ENCODE results near the gene MYBPH.

DNA sequence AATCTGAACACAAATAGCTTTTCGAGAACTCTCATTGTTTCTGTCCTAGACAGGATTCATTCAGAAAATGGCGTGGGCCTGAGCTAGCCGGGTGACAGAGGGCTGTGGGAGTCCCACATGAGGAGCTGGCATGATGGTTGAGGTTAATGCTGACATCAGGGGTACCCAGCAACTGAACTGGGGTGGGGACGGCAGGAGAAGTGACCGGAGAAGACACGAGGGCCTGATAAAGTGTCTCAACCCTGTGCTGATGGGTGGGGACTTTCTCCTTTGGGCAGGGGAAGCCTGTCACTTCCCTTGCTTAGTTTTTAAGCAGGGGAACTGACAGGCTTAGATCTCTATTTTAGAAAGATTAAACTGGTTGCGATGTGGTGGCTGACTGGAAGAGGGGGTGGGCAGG is 39.2 kb upstream of the MYBPH start:
- TF ChIP-seq POLR2AphosphoS5 (IDR thresholded peaks at IDR 0.05) (no peak), EP300 (conservative IDR thresholded peaks at IDR 0.05; ENCODE audit: poor library complexity, severe bottlenecking) (no peak), EZH2 (IDR thresholded peaks at IDR 0.05; ENCODE audit: borderline replicate concordance, insufficient read depth, low read length, poor library complexity, severe bottlenecking) (no peak), SMC3 (conservative IDR thresholded peaks at IDR 0.05; ENCODE audit: poor library complexity) (no peak), TAF1 (IDR thresholded peaks at IDR 0.05; ENCODE audit: low read depth) (no peak), MXI1 (conservative IDR thresholded peaks at IDR 0.05; ENCODE audit: poor library complexity, severe bottlenecking) (no peak), RAD21 (conservative IDR thresholded peaks at IDR 0.05) (no peak)
- TF ChIP-seq, protein P1, sequence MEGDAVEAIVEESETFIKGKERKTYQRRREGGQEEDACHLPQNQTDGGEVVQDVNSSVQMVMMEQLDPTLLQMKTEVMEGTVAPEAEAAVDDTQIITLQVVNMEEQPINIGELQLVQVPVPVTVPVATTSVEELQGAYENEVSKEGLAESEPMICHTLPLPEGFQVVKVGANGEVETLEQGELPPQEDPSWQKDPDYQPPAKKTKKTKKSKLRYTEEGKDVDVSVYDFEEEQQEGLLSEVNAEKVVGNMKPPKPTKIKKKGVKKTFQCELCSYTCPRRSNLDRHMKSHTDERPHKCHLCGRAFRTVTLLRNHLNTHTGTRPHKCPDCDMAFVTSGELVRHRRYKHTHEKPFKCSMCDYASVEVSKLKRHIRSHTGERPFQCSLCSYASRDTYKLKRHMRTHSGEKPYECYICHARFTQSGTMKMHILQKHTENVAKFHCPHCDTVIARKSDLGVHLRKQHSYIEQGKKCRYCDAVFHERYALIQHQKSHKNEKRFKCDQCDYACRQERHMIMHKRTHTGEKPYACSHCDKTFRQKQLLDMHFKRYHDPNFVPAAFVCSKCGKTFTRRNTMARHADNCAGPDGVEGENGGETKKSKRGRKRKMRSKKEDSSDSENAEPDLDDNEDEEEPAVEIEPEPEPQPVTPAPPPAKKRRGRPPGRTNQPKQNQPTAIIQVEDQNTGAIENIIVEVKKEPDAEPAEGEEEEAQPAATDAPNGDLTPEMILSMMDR (IDR thresholded peaks at IDR 0.05; ENCODE audit: poor library complexity, severe bottlenecking) = no peak
- TF ChIP-seq, protein P2, sequence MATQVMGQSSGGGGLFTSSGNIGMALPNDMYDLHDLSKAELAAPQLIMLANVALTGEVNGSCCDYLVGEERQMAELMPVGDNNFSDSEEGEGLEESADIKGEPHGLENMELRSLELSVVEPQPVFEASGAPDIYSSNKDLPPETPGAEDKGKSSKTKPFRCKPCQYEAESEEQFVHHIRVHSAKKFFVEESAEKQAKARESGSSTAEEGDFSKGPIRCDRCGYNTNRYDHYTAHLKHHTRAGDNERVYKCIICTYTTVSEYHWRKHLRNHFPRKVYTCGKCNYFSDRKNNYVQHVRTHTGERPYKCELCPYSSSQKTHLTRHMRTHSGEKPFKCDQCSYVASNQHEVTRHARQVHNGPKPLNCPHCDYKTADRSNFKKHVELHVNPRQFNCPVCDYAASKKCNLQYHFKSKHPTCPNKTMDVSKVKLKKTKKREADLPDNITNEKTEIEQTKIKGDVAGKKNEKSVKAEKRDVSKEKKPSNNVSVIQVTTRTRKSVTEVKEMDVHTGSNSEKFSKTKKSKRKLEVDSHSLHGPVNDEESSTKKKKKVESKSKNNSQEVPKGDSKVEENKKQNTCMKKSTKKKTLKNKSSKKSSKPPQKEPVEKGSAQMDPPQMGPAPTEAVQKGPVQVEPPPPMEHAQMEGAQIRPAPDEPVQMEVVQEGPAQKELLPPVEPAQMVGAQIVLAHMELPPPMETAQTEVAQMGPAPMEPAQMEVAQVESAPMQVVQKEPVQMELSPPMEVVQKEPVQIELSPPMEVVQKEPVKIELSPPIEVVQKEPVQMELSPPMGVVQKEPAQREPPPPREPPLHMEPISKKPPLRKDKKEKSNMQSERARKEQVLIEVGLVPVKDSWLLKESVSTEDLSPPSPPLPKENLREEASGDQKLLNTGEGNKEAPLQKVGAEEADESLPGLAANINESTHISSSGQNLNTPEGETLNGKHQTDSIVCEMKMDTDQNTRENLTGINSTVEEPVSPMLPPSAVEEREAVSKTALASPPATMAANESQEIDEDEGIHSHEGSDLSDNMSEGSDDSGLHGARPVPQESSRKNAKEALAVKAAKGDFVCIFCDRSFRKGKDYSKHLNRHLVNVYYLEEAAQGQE (IDR thresholded peaks at IDR 0.05; ENCODE audit: borderline replicate concordance) = no peak

Data from neural cell (in vitro differentiated cells).